Spleen (tissue), 7 donors: ENCODE data around the gene IRAK1BP1.

ENCODE experiments used
- POLR2AphosphoS5 ChIP-seq, 3 donors: sonication (generic); formaldehyde crosslinking; IDR thresholded peaks; one replicate each; pipeline ENCODE4 v1.5.1; 2017; ENCODE audit warnings: antibody characterized with exemption in 3 of 3
- TF ChIP-seq, protein P1 (sequence below), 11 experiments: fragments of 200-600 bp in 7 of 11; fragments of 450-650 bp in 4 of 11; sonication (generic) in 4 of 11; IDR thresholded peaks in 8 of 11; conservative IDR thresholded peaks in 3 of 11; 1 replicate in 7 of 11; 2 replicates in 4 of 11; pipeline versions ENCODE4 v1.4.0 to v1.8.0; 2016 to 2021; ENCODE audit warnings: antibody characterized with exemption in 11 of 11, inconsistent platforms in 4 of 11, mild to moderate bottlenecking in 1 of 11
- donor health status: DM: no; HTN: no; CAD: no; lungs with moderate emphysema.
- donor health status: DM: no; HTN: no; CAD: no.
- donor health status: DM: no; HTN: no; CAD: no.

DNA sequence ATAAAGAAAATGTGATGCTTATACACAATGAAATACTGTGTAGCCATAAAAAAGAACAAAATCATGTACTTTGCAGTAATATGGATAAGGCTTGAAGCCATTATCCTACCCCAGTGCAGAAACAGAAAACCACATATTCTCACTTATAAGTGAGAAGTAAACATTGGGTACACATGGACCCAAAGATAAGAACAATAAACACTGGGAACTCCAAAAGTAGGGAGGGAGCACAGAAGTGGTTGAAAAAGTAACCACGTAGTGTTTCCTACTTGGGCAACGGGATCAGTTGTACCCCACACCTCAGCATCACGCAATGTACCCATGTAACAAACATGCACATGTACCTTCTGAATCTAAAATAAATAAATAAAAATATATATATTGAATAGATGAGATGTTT lies 8.2 kb downstream of the IRAK1BP1 start:
- no peak for TF ChIP-seq POLR2AphosphoS5 (IDR thresholded peaks at IDR 0.05)
- TF ChIP-seq, protein P1, sequence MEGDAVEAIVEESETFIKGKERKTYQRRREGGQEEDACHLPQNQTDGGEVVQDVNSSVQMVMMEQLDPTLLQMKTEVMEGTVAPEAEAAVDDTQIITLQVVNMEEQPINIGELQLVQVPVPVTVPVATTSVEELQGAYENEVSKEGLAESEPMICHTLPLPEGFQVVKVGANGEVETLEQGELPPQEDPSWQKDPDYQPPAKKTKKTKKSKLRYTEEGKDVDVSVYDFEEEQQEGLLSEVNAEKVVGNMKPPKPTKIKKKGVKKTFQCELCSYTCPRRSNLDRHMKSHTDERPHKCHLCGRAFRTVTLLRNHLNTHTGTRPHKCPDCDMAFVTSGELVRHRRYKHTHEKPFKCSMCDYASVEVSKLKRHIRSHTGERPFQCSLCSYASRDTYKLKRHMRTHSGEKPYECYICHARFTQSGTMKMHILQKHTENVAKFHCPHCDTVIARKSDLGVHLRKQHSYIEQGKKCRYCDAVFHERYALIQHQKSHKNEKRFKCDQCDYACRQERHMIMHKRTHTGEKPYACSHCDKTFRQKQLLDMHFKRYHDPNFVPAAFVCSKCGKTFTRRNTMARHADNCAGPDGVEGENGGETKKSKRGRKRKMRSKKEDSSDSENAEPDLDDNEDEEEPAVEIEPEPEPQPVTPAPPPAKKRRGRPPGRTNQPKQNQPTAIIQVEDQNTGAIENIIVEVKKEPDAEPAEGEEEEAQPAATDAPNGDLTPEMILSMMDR (IDR thresholded peaks at IDR 0.05 in 8 of 11, conservative IDR thresholded peaks at IDR 0.05 in 3 of 11): no peak
